A549 (cell line): ENCODE measurements around the gene AGXT2. TPM values are rescaled to one million over a fixed set of nuclear protein-coding genes. Genes with fewer than 3 reads are reported as not detected.

Source experiments
- ATAC-seq, 2 experiments: fragments of 200-7000 bp in 1 of 2; fragments of >200 bp in 1 of 2; cut with Nextera tagmentation in 1 of 2; cut with Tn5 transposase in 1 of 2; 3 replicates each; pipeline versions ENCODE4 v1.8.0 to v1.9.1; 2018 to 2020; ENCODE audit warnings: mild to moderate bottlenecking in 1 of 2, moderate library complexity in 1 of 2
- CTCF ChIA-PET: fragments of 300-600 bp; sonication (Branson Sonifier 250); formaldehyde crosslinking; extraction: SDS; loops from one replicate; lab custom pipeline; 2021; ENCODE audit warnings: antibody characterized with exemption, inconsistent platforms; lab: Yijun Ruan, JAX
- POLR2A ChIA-PET: fragments of 350-600 bp; formaldehyde crosslinking; extraction: SDS; loops from one replicate; lab custom pipeline; 2021; ENCODE audit warnings: antibody characterized with exemption, inconsistent platforms; lab: Yijun Ruan, JAX
- DNase-seq, 2 experiments: peaks; one replicate each; pipeline versions ENCODE4 v3.0.0 to v3.0.0-alpha.2; 2011 to 2016; ENCODE audit warnings: low read depth in 1 of 2, low spot score in 1 of 2
- FAIRE-seq: peaks from 2 replicates; lab custom pipeline; 2011; peaks lifted over from hg19 to GRCh38; lab: Jason Lieb, UNC
- H3K27ac ChIP-seq, 2 experiments: fragments of >200 bp; sonication (Bioruptor Twin); formaldehyde crosslinking; 3 replicates each; pipeline ENCODE4 v1.5.1; 2016 to 2017
- H3K4me1 ChIP-seq: fragments of >200 bp; sonication (Bioruptor Twin); formaldehyde crosslinking; 3 replicates; pipeline ENCODE4 v1.6.1; 2016
- H3K4me2 ChIP-seq: fragments of >200 bp; sonication (Bioruptor Twin); formaldehyde crosslinking; 3 replicates; pipeline ENCODE4 v1.6.1; 2016
- H3K4me3 ChIP-seq: fragments of >200 bp; sonication (Bioruptor Twin); formaldehyde crosslinking; 3 replicates; pipeline ENCODE4 v1.5.1; 2016
- H3K9me3 ChIP-seq: fragments of >200 bp; sonication (Bioruptor Twin); formaldehyde crosslinking; 3 replicates; pipeline ENCODE4 v1.6.1; 2016
- ATOH8 ChIP-seq: fragments of 250-450 bp; sonication (Bioruptor Pico); IDR thresholded peaks from 2 replicates; pipeline ENCODE4 v1.5.0; 2020; ENCODE audit warnings: low read depth, mild to moderate bottlenecking, moderate library complexity
- BCL3 ChIP-seq: fragments of >200 bp; sonication (Bioruptor Twin); formaldehyde crosslinking; IDR thresholded peaks from 3 replicates; pipeline ENCODE4 v1.6.1; 2016
- CBX2 ChIP-seq: fragments of 200-600 bp; sonication (generic); IDR thresholded peaks from 2 replicates; pipeline ENCODE4 v1.6.1; 2016; ENCODE audit warnings: low read depth, mild to moderate bottlenecking, borderline replicate concordance
- CBX8 ChIP-seq: fragments of 200-600 bp; sonication (generic); IDR thresholded peaks from 2 replicates; pipeline ENCODE4 v1.6.1; 2016
- CEBPB ChIP-seq, 2 experiments: fragments of >200 bp in 1 of 2; sonication (Bioruptor Twin) in 1 of 2; formaldehyde crosslinking in 1 of 2; IDR thresholded peaks; 2 replicates each; pipeline ENCODE4 v1.6.1; 2012 to 2016
- EHMT2 ChIP-seq: fragments of 200-600 bp; sonication (generic); IDR thresholded peaks from 2 replicates; pipeline ENCODE4 v1.6.1; 2016; ENCODE audit warnings: antibody characterized with exemption, low read depth, mild to moderate bottlenecking, moderate library complexity
- ELK1 ChIP-seq: fragments of 150-350 bp; IDR thresholded peaks from 2 replicates; pipeline ENCODE4 v1.6.1; 2014; ENCODE audit warnings: low read depth, mild to moderate bottlenecking, low read length
- EP300 ChIP-seq, 2 experiments: fragments of >200 bp; sonication (Bioruptor Twin); formaldehyde crosslinking; IDR thresholded peaks; 2 replicates in 1 of 2; 3 replicates in 1 of 2; pipeline ENCODE4 v1.6.1; 2016 to 2017
- FOSL2 ChIP-seq, 2 experiments: fragments of 450-650 bp in 1 of 2; fragments of >200 bp in 1 of 2; sonication (Bioruptor Twin) in 1 of 2; formaldehyde crosslinking; IDR thresholded peaks; 2 replicates each; pipeline versions ENCODE4 v1.5.0 to v1.6.1; 2016 to 2020; ENCODE audit warnings: mild to moderate bottlenecking in 1 of 2, moderate library complexity in 1 of 2
- GATA3 ChIP-seq: IDR thresholded peaks from 2 replicates; pipeline ENCODE4 v1.6.1; 2012; ENCODE audit warnings: borderline replicate concordance
- HES2 ChIP-seq: fragments of >200 bp; sonication (Bioruptor Twin); formaldehyde crosslinking; IDR thresholded peaks from 2 replicates; pipeline ENCODE4 v1.6.1; 2016
- HOXA7 ChIP-seq: fragments of 250-450 bp; sonication (Bioruptor Pico); IDR thresholded peaks from 2 replicates; pipeline ENCODE4 v1.5.0; 2020; ENCODE audit warnings: mild to moderate bottlenecking, moderate library complexity
- HOXB5 ChIP-seq: fragments of 250-450 bp; sonication (Bioruptor Pico); IDR thresholded peaks from 2 replicates; pipeline ENCODE4 v1.5.0; 2020; ENCODE audit warnings: mild to moderate bottlenecking, moderate library complexity
- NPAS2 ChIP-seq: fragments of 250-450 bp; sonication (Bioruptor Pico); IDR thresholded peaks from 2 replicates; pipeline ENCODE4 v1.8.0; 2022; ENCODE audit warnings: mild to moderate bottlenecking, moderate library complexity, borderline replicate concordance
- PHF8 ChIP-seq: fragments of 200-600 bp; sonication (generic); IDR thresholded peaks from 2 replicates; pipeline ENCODE4 v1.6.1; 2016; ENCODE audit warnings: low read depth, mild to moderate bottlenecking, antibody characterized with exemption, moderate library complexity, borderline replicate concordance
- POLR2A ChIP-seq: IDR thresholded peaks from 2 replicates; pipeline ENCODE4 v1.6.1; 2012; ENCODE audit warnings: mild to moderate bottlenecking, low read length
- POLR2AphosphoS2 ChIP-seq: conservative IDR thresholded peaks from 2 replicates; pipeline ENCODE4 v1.6.1; 2012; ENCODE audit warnings: low read length, improper control_type of control experiment, inconsistent platforms
- RARB ChIP-seq: fragments of 250-450 bp; sonication (Bioruptor Pico); IDR thresholded peaks from 2 replicates; pipeline ENCODE4 v1.8.0; 2021; ENCODE audit warnings: mild to moderate bottlenecking, moderate library complexity
- RFX5 ChIP-seq: fragments of 450-650 bp; IDR thresholded peaks from 2 replicates; pipeline ENCODE4 v1.7.1; 2014; ENCODE audit warnings: antibody characterized with exemption, mild to moderate bottlenecking, moderate library complexity
- SMC3 ChIP-seq: fragments of >200 bp; sonication (Bioruptor Twin); formaldehyde crosslinking; IDR thresholded peaks from 3 replicates; pipeline ENCODE4 v1.6.1; 2018; ENCODE audit warnings: inconsistent platforms
- SREBF2 ChIP-seq: fragments of 450-650 bp; IDR thresholded peaks from 2 replicates; pipeline ENCODE4 v1.6.1; 2014; ENCODE audit warnings: mild to moderate bottlenecking, moderate library complexity
- USF2 ChIP-seq: fragments of 450-650 bp; IDR thresholded peaks from 2 replicates; pipeline ENCODE4 v1.6.1; 2014; ENCODE audit warnings: antibody characterized with exemption
- ZFP36 ChIP-seq: fragments of 450-650 bp; IDR thresholded peaks from 2 replicates; pipeline ENCODE4 v1.6.1; 2014; ENCODE audit warnings: borderline replicate concordance; ENCODE audit not compliant: partially characterized antibody
- ZNF302 ChIP-seq: fragments of 250-450 bp; sonication (Bioruptor Pico); IDR thresholded peaks from 2 replicates; pipeline ENCODE4 v1.9.0; 2021; ENCODE audit warnings: inconsistent platforms, mild to moderate bottlenecking, moderate library complexity
- ZSCAN20 ChIP-seq: fragments of 250-450 bp; sonication (Bioruptor Pico); IDR thresholded peaks from 2 replicates; pipeline ENCODE4 v1.8.0; 2022; ENCODE audit warnings: mild to moderate bottlenecking, moderate library complexity
- WGBS: methylation state at CpG from one replicate; pipeline ENCODE4 v1.1.6; 2017; ENCODE audit errors: missing lambda C conversion rate; 5-methylcytosine and 5-hydroxymethylcytosine counted together
- polyA plus RNA-seq, 4 experiments: library from polyadenylated mRNA; depleted of rRNA in 3 of 4; stranded (reverse); fragments of >200 nt; fragmentation: RNase III in 1 of 4; extraction: RNeasy Plus Mini Kit Qiagen cat#74134 plus additional on column Dnase treatment in 1 of 4; gene quantifications; 2 replicates in 3 of 4; 3 replicates in 1 of 4; pipeline ENCODE4 v1.2.3, GENCODE V29; 2011 to 2017

Gene AGXT2
- polyA plus RNA-seq, 2 of the 4 experiments (the other 2 are of a cell fraction): not detected

GRCh38 chr5:35061211-35061770 is 13.5 kb upstream of the AGXT2 start (continued):
- no peak for TF ChIP-seq ELK1

- TF ChIP-seq POLR2A (no peak), NPAS2 (CRISPR knock-in tag) (no peak), SMC3 (no peak), ZNF302 (CRISPR knock-in tag) (no peak)
- 0% methylated on average over 2 of the region's 2 CpGs for WGBS
- FAIRE-seq: no peak
Measured at GRCh38 chr5:35060236-35060635, 12.5 kb upstream of the AGXT2 start.

GRCh38 chr5:35059251-35059650 is 11.5 kb upstream of the AGXT2 start:
- TF ChIP-seq PHF8 (no peak), ZNF302 (CRISPR knock-in tag) (no peak)
- TF ChIP-seq, all 56 proteins: peak for 0
- DNase-seq: no peak

More at GRCh38 chr5:35060236-35060635, 12.5 kb upstream of the AGXT2 start:
- Histone ChIP-seq H3K9me3 (no peaks in the 10 kb centered on the region), H3K4me3 (no peak overlapping the region), H3K4me2 (no peak overlapping the region), H3K27ac (no peak overlapping the region), H3K4me1 (no peaks in the 10 kb centered on the region)
- no peak for ATAC-seq
- ChIA-PET CTCF (no interaction called here), POLR2A (no interaction called here)
- no peak for DNase-seq

GRCh38 chr5:35058374-35058788 is 10.6 kb upstream of the AGXT2 start:
- POLR2A ChIA-PET: no interaction called here
- ATAC-seq (no peak), DNase-seq (no peak), FAIRE-seq (no peak)
- Histone ChIP-seq H3K27ac (no peak overlapping the region), H3K9me3 (no peaks in the 10 kb centered on the region), H3K4me3 (no peak overlapping the region), H3K4me1 (no peaks in the 10 kb centered on the region), H3K4me2 (no peak overlapping the region)
- 0% methylated on average over 3 of the region's 3 CpGs for WGBS
- TF ChIP-seq CBX2: no peak
- no peak for TF ChIP-seq GATA3
- no peak for TF ChIP-seq EP300 (IDR thresholded peaks at IDR 0.05)
- TF ChIP-seq ZFP36: no peak
- no peak for TF ChIP-seq CBX8
- TF ChIP-seq ZSCAN20 (CRISPR knock-in tag): no peak
- no peak for TF ChIP-seq HES2
- no peak for TF ChIP-seq FOSL2 (IDR thresholded peaks at IDR 0.05)
- no peak for TF ChIP-seq FOSL2 (CRISPR knock-in tag; IDR thresholded peaks at IDR 0.05)
- no peak for TF ChIP-seq BCL3
- no peak for TF ChIP-seq ATOH8 (CRISPR knock-in tag)
- no peak for TF ChIP-seq RFX5
- no peak for TF ChIP-seq POLR2AphosphoS2
- TF ChIP-seq RARB (CRISPR knock-in tag): no peak
- TF ChIP-seq HOXB5: no peak
- TF ChIP-seq EHMT2: no peak
- no peak for TF ChIP-seq HOXA7
- TF ChIP-seq USF2: no peak
- TF ChIP-seq ZNF302 (CRISPR knock-in tag): no peak
- no peak for TF ChIP-seq CEBPB (IDR thresholded peaks at IDR 0.05)
- TF ChIP-seq SREBF2: no peak
- CTCF ChIA-PET: no interaction called here

More at GRCh38 chr5:35059251-35059650, 11.5 kb upstream of the AGXT2 start:
- FAIRE-seq (no peak), ATAC-seq (no peak)
- Histone ChIP-seq H3K4me3 (no peak overlapping the region), H3K9me3 (no peaks in the 10 kb centered on the region), H3K4me2 (no peak overlapping the region), H3K27ac (no peak overlapping the region), H3K4me1 (no peaks in the 10 kb centered on the region)
- ChIA-PET POLR2A (no interaction called here), CTCF (no interaction called here)
